Measurements from ENCODE around the gene KIF26A. TPM values are rescaled to one million over a fixed set of nuclear protein-coding genes. Genes with fewer than 3 reads are reported as not detected.

KIF26A gene
- total RNA-seq, 1 donor from 2014 or later = 1.4 TPM

DNA sequence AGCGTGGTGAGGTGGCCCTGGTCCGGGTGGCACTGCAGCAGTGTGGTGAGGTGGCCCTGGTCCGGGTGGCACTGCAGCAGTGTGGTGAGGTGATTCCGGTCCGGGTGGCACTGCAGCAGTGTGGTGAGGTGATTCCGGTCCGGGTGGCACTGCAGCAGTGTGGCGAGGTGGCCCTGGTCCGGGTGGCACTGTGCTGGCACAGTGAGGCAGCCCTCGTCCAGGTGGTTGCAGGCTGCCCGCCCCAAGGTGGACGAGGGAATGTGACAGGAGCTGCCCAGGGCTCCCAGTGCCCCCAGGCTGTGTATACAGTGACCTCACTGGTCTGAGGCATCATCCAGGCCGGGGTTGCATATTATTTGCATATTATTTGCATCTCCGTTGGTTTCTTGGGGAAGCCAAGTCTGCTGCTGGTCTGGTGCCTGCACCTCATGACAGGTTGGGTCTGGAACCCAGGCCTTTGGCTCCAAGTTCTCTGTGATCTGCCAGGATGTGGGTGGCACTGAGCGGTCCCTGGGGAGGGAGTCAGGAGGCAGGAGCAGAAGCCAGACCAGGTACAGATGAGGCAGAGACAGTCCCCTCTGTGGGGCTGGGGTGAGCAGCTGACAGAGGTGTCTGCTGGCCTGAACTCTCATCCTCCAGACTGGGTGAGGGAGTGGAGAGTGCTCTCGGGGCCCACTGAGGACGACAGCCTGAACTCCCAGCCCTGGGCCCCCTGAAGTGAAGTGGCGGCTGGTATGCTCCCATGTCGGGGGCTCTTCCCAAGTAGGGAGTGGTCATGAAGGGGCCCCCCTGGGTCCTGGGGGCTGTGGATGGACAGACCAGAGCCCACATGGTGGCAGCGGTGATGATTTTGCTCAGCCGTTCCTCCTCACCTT lies 79.3 kb downstream of the KIF26A start:
- no peaks in the 10 kb centered on the region for H3K27me3 ChIP-seq (ENCODE audit: insufficient read depth, low read length)
- no peak overlapping the region for H3K27ac ChIP-seq (ENCODE audit: low read depth, low read length)
- no peak for FAIRE-seq
- Mint-ChIP-seq H3K9me3 (ENCODE audit: unreplicated experiment) (peaks cover 2% of the 10 kb centered on the region), H3K4me3 (ENCODE audit: unreplicated experiment) (no peak overlapping the region), H3K27me3 (ENCODE audit: low read depth, unreplicated experiment) (peaks cover 44% of the 10 kb centered on the region), H3K27ac (ENCODE audit: unreplicated experiment) (no peak overlapping the region), H3K4me1 (ENCODE audit: low read depth, unreplicated experiment) (no peaks in the 10 kb centered on the region), H3K36me3 (ENCODE audit: low read depth, unreplicated experiment) (no peaks in the 10 kb centered on the region)
- H2AFZ ChIP-seq (ENCODE audit: low read depth, low read length) = no peak overlapping the region
- no peak for DNase-seq (ENCODE audit: low read depth)
- H3K4me2 ChIP-seq (ENCODE audit: low read length) = no peak overlapping the region
- no peaks in the 10 kb centered on the region for H3K9me3 ChIP-seq (ENCODE audit: insufficient read depth, low read depth, low read length)
- no peak overlapping the region for H3K4me3 ChIP-seq (ENCODE audit: insufficient read depth, low read depth, low read length)
- no peaks in the 10 kb centered on the region for H3K36me3 ChIP-seq (ENCODE audit: insufficient read depth, low read length)
- H3K9ac ChIP-seq (ENCODE audit: low read length) = no peak overlapping the region
- TF ChIP-seq, protein P1, sequence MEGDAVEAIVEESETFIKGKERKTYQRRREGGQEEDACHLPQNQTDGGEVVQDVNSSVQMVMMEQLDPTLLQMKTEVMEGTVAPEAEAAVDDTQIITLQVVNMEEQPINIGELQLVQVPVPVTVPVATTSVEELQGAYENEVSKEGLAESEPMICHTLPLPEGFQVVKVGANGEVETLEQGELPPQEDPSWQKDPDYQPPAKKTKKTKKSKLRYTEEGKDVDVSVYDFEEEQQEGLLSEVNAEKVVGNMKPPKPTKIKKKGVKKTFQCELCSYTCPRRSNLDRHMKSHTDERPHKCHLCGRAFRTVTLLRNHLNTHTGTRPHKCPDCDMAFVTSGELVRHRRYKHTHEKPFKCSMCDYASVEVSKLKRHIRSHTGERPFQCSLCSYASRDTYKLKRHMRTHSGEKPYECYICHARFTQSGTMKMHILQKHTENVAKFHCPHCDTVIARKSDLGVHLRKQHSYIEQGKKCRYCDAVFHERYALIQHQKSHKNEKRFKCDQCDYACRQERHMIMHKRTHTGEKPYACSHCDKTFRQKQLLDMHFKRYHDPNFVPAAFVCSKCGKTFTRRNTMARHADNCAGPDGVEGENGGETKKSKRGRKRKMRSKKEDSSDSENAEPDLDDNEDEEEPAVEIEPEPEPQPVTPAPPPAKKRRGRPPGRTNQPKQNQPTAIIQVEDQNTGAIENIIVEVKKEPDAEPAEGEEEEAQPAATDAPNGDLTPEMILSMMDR (IDR thresholded peaks at IDR 0.05; ENCODE audit: insufficient read depth, low read depth, low read length) = no peak
- TF ChIP-seq EZH2 (IDR thresholded peaks at IDR 0.05; ENCODE audit: insufficient read depth, low read length) = no peak
- no peaks in the 10 kb centered on the region for H3K79me2 ChIP-seq (ENCODE audit: insufficient read depth, low read length)
- H4K20me1 ChIP-seq (ENCODE audit: insufficient read depth, low read length) = no peaks in the 10 kb centered on the region
- no peaks in the 10 kb centered on the region for H3K4me1 ChIP-seq (ENCODE audit: insufficient read depth, low read length)

DNA sequence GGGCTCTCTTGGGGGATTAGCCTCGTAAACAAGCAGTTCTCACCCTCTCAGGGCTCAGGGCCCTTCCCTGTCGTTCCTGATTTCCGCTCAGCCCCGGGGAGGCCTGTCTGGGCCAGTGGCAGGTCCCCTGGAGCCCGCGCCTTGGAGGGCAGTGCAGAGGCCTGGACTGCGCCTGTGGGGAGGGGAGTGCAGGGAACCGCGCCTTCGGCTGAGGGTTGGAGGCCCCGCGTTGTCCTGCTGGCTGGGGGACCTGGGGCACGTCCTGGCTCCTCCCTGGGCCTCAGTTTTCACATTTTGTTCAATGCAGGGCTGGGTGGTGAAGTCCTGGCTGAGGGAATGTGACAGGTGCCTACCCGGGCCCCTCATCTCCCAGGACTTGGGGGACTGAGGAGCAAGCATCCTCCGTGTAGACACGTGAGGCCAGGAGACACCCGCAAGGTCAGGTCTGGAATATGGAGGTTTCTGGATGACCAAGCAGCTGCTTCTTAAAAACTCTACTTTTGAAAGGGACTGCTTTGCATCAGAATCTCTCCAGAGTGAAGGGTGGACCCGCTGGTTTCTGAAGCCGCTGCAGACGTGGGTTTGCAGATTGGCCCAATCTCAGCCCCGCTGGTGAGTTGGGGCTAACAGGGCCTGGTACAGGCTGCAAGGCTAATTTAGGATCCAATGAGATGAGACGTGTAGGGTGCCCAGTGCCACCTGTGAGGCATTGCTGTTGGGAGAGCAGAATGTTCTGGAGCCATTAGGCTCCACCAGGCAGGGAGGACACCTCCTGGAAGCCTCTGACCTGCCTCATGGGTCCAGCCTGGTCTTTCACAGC lies 80.2 kb downstream of the KIF26A start:
- no peak for DNase-seq (ENCODE audit: low read depth)
- Mint-ChIP-seq H3K36me3 (ENCODE audit: low read depth, unreplicated experiment) (no peaks in the 10 kb centered on the region), H3K4me3 (ENCODE audit: unreplicated experiment) (no peak overlapping the region), H3K4me1 (ENCODE audit: low read depth, unreplicated experiment) (no peaks in the 10 kb centered on the region), H3K9me3 (ENCODE audit: unreplicated experiment) (no peaks in the 10 kb centered on the region), H3K27me3 (ENCODE audit: low read depth, unreplicated experiment) (peaks cover 37% of the 10 kb centered on the region), H3K27ac (ENCODE audit: unreplicated experiment) (no peak overlapping the region)
- Histone ChIP-seq H2AFZ (ENCODE audit: low read depth, low read length) (no peak overlapping the region), H3K4me3 (ENCODE audit: insufficient read depth, low read depth, low read length) (no peak overlapping the region), H3K9me3 (ENCODE audit: insufficient read depth, low read depth, low read length) (no peaks in the 10 kb centered on the region), H3K27me3 (ENCODE audit: insufficient read depth, low read length) (no peaks in the 10 kb centered on the region), H3K36me3 (ENCODE audit: insufficient read depth, low read length) (no peaks in the 10 kb centered on the region), H4K20me1 (ENCODE audit: insufficient read depth, low read length) (no peaks in the 10 kb centered on the region), H3K4me2 (ENCODE audit: low read length) (no peak overlapping the region), H3K27ac (ENCODE audit: low read depth, low read length) (no peak overlapping the region), H3K79me2 (ENCODE audit: insufficient read depth, low read length) (no peaks in the 10 kb centered on the region), H3K9ac (ENCODE audit: low read length) (no peak overlapping the region), H3K4me1 (ENCODE audit: insufficient read depth, low read length) (no peaks in the 10 kb centered on the region)
- no peak for FAIRE-seq
- TF ChIP-seq, protein P1 (IDR thresholded peaks at IDR 0.05; ENCODE audit: insufficient read depth, low read depth, low read length) = no peak
- no peak for TF ChIP-seq EZH2 (IDR thresholded peaks at IDR 0.05; ENCODE audit: insufficient read depth, low read length)

Data from astrocyte (in vitro differentiated cells and primary cell).